HG02970 (cell line): Measurements from ENCODE around the gene PROZ.

Experiments
- ATAC-seq: cut with Tn5 transposase; IDR thresholded peaks from one replicate; pipeline ENCODE4 v1.9.1; 2021; ENCODE audit warnings: mild to moderate bottlenecking, moderate library complexity, moderate number of reproducible peaks; ENCODE audit not compliant: unreplicated experiment, low FRiP score

The PROZ gene

DNA sequence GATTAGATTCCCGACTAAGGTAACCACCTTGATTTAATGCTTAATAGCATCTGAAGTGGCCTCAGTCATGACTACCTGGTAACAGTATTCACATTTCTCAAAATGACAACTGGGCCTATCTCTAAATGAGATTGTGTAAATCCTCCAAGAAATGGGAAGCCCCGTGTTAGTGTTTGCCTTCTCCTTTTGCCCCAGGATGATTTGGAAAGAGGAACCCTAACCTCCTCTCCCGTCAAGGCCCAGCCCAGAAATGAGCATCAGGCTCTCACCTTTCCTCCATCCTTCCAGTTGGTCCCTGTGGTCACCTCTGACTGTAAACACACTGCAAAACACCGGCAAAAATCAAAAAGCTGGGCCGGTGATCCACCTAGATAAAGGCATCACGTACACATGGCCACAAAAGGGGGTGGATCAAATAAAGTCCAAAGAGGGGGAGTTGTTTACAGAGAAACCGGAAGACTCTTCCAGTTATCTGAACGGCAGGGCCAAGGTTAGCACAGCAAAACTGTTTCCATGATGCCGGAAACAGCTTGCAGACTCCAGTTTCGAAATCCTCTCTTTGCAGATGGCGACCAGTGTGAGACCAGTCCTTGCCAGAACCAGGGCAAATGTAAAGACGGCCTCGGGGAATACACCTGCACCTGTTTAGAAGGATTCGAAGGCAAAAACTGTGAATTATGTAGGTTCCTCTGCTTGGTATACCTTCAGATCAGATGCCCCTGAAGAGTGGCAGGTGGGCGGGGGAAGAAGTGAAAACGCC is 19.5 kb upstream of the PROZ start:
- no peak for ATAC-seq

GRCh38 chr13:113139577-113139976 is 18.9 kb upstream of the PROZ start:
- ATAC-seq, result no peak

- ATAC-seq, result no peak
Observed at GRCh38 chr13:113140677-113141600, 17.5 kb upstream of the PROZ start.

DNA sequence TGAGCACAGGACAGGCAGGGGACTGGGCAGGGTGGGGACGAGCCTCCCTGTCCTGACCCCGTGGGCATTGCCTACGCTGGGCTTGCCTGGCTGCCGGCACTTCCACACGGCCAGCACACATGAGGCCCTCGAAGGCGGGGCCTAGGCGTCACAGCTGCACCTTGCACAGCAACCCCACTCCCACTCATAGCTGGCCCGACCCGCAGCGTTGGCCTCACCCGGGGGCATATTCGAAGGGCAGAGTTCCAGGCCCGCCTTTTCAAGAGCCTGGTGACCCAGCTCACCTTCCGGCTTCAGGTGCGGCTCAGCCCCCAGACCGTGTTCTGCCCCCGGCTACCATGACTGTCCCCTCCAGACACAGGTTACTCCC is 16.9 kb upstream of the PROZ start:
- ATAC-seq, result no peak

DNA sequence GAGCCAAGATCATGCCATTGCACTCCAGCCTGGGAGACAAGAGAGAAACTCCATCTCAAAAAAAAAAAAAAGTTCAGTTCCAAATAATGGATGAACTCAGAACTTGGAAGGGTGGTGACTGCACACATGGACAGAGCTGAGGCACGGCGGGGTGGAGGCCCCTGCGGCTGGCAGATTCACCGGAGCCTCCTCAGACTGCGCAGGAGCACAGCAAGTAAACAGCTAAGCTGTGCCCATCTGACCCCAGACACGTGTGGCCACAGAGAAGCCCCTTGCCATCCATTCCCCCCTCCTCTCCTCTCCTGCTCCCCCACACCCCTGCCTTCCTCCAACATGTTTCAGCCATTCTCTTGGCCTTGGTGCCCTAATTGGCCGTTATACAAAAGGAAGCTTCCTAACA is 15.6 kb upstream of the PROZ start:
- no peak for ATAC-seq

- ATAC-seq, result no peak
Observed at GRCh38 chr13:113143466-113144254, 14.8 kb upstream of the PROZ start.

GRCh38 chr13:113144255-113144629 is 14.2 kb upstream of the PROZ start:
- ATAC-seq, result no peak

DNA sequence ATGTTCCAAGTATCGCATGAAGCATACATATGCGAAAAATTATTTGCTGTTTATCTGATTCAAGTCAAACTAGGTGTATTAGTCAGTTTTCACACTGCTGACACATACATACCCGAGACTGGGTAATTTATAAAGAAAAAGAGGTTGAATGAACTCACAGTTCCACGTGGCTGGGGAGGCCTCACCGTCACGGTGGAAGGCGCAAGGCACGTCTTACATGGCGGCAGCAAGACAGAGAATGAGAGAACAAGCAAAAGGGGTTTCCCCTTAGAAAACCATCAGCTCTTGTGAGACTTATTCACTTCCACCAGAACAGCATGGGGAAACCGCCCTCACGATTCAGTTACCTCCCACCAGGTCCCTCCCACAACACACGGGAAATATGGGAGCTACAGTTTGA is 13.0 kb upstream of the PROZ start:
- ATAC-seq, result no peak

GRCh38 chr13:113145911-113146598 is 12.4 kb upstream of the PROZ start:
- ATAC-seq, result no peak

DNA sequence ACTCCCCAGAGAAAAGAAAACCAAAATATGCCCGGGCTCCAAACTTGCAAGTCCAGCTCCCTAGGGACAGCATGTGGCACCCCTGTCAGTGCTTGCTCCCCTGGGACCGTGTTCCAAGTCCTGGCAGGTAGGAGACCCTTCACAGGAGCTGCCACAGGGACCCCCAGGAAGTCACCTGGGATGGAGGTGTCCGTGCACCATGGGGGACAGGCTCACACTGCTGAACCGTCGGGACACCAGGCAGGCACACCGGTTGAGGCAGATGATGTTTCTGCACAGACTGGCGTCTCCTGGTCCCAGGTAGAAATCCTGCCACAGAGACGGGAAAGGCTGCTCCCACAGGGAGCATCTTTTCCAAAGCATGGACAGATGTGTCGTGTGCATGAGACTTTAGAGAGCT is 11.7 kb upstream of the PROZ start:
- no peak for ATAC-seq

GRCh38 chr13:113147206-113147605 is 11.2 kb upstream of the PROZ start:
- no peak for ATAC-seq

DNA sequence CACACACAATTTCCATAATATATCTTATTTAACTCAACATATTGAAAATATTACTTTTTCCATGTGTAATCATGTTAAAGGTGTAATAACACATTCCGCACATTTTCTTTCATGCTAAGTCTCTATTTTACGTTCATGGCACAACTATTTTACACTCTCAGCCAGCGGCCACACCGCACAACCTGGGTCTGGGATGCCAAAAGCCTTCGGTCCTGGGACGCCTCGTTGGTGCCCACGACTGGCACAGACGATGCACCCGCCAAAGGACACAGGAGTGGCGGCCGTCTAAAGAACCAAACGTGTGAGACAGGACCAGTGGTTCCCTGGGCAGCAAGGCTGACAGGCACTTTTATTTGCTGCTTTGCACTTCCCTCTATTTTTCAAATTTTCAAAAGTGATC is 10.0 kb upstream of the PROZ start:
- no peak for ATAC-seq

DNA sequence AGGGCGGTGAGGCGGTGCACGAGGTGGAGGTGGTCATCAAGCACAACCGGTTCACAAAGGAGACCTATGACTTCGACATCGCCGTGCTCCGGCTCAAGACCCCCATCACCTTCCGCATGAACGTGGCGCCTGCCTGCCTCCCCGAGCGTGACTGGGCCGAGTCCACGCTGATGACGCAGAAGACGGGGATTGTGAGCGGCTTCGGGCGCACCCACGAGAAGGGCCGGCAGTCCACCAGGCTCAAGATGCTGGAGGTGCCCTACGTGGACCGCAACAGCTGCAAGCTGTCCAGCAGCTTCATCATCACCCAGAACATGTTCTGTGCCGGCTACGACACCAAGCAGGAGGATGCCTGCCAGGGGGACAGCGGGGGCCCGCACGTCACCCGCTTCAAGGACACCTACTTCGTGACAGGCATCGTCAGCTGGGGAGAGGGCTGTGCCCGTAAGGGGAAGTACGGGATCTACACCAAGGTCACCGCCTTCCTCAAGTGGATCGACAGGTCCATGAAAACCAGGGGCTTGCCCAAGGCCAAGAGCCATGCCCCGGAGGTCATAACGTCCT is 9.4 kb upstream of the PROZ start:
- no peak for ATAC-seq

- no peak for ATAC-seq
Observed at GRCh38 chr13:113149711-113150549, 8.5 kb upstream of the PROZ start.

- no peak for ATAC-seq
Observed at GRCh38 chr13:113150550-113151365, 7.7 kb upstream of the PROZ start.

DNA sequence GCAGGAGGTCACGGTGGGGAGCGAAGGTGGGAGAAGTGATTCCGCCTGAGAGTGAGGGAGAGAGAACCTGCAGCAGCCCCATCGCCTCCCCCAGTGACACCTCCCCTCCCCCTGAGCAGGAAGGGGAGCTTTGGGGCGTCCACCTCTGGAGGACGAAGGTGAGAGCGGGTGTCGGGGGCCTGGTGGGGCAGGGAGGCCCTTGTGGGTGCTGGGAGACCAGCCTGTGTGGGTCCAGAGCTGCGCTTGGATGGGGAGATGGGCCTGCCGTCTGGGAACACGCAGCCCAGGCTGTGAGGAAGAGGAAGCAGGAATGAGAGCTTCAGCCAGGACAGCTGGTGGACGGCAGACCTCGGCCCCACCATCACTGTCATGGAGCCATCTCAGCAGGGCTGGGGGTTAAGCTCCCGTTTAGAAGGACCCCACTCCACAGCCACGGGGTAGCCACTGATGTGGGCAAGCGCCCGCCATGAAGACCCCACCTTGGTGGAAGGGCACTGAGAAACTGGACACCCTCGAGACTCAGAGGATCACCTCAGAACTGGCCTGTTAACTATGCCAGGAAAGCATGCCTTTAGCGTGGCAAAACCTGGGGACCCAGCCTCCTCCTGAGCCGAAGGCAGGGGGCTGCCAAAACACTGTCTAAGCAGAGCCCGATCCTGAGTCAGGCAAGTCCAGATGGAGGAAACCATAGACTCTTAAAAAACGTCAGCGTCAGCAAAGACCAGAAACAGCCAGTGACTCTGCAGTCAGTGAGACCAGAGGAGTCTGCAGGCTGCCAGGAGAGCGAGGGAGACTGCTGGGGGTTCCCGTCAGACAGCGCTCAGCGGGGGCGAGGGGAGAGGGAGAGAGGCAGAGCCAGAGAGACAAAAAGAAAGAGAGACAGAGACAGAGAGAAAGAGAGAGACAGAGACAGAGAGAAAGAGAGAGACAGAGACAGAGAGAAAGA is 6.4 kb upstream of the PROZ start:
- no peak for ATAC-seq

- ATAC-seq, result no peak
Observed at GRCh38 chr13:113152691-113152983, 5.8 kb upstream of the PROZ start.
